SU-DHL-6 (cell line): ENCODE data around the gene NEUROD2.

Experiments
- CTCF ChIP-seq: fragments of 200-600 bp; sonication (generic); IDR thresholded peaks from one replicate; pipeline ENCODE4 v1.5.1; 2017; ENCODE audit warnings: antibody characterized with exemption, mild to moderate bottlenecking, low read length, moderate library complexity; ENCODE audit not compliant: insufficient read depth, poor library complexity, severe bottlenecking
- EZH2phosphoT487 ChIP-seq: fragments of 200-600 bp; sonication (generic), shearing (Covaris generic); conservative IDR thresholded peaks from 2 replicates; pipeline ENCODE4 v1.6.1; 2018; ENCODE audit warnings: mild to moderate bottlenecking, antibody characterized with exemption, low read length, moderate library complexity, mixed read lengths

- TF ChIP-seq CTCF: no peak
- TF ChIP-seq EZH2phosphoT487: no peak
These were observed 4.7 kb upstream of the NEUROD2 start for GRCh38 chr17:39612291-39612894.
